Suprapubic skin (tissue), 3 donors: Measurements from ENCODE around the gene UCK1.

Experiments used
- POLR2A ChIP-seq, 2 donors: fragments of 450-650 bp; IDR thresholded peaks; one replicate each; pipeline ENCODE4 v1.6.1; 2017; ENCODE audit warnings: antibody characterized with exemption in 2 of 2, mild to moderate bottlenecking in 2 of 2, moderate library complexity in 2 of 2
- TF ChIP-seq, protein P1 (sequence below), 2 donors: fragments of 200-600 bp in 1 of 2; fragments of 450-650 bp in 1 of 2; sonication (generic) in 1 of 2; IDR thresholded peaks; one replicate each; pipeline ENCODE4 v1.5.1; 2016 to 2019; ENCODE audit warnings: antibody characterized with exemption in 2 of 2, mild to moderate bottlenecking in 1 of 2, moderate library complexity in 1 of 2

DNA sequence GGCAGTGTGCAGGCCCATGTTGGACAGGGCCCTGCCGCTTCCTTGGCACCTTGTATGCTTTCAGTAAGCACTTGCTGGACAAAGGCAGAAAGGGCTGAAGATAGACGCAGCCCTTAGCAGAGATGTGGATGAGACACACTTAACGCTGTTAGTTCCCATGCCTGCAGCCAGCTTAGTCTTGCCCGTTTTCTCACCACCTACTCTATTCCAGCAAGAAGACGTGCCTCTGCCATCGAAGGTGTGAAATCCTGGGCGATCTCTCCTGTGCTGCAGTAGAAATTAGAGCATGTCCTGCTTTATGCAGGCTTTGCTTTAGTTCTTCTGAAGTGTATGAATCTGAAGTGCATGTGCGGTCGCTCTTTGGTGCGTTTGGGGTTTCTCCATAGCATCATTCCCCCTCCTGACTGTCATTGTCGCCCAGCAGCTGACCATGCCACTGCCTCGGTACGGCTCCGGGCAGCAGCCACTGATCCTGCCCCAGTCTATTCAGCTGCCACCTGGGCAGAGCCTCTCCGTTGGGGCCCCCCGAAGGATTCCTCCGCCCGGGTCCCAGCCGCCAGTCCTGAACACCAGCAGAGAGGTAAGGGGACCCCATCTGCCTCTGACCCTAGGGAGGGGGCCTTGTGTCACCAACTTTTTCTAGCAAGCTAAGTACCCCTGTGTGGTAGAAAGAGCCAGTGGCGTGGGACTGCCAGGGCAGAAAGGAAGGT lies 39.9 kb downstream of the UCK1 start:
- TF ChIP-seq, protein P1, sequence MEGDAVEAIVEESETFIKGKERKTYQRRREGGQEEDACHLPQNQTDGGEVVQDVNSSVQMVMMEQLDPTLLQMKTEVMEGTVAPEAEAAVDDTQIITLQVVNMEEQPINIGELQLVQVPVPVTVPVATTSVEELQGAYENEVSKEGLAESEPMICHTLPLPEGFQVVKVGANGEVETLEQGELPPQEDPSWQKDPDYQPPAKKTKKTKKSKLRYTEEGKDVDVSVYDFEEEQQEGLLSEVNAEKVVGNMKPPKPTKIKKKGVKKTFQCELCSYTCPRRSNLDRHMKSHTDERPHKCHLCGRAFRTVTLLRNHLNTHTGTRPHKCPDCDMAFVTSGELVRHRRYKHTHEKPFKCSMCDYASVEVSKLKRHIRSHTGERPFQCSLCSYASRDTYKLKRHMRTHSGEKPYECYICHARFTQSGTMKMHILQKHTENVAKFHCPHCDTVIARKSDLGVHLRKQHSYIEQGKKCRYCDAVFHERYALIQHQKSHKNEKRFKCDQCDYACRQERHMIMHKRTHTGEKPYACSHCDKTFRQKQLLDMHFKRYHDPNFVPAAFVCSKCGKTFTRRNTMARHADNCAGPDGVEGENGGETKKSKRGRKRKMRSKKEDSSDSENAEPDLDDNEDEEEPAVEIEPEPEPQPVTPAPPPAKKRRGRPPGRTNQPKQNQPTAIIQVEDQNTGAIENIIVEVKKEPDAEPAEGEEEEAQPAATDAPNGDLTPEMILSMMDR (IDR thresholded peaks at IDR 0.05), result no peak
- TF ChIP-seq POLR2A (IDR thresholded peaks at IDR 0.05), result no peak
